OCI-LY1 (cell line): ENCODE results near the gene CEBPB.

ENCODE experiments used
- H2AFZ ChIP-seq: fragments of 200-600 bp; sonication (generic), shearing (Covaris generic); 2 replicates; pipeline ENCODE4 v1.6.0; 2014; ENCODE audit warnings: antibody characterized with exemption, mild to moderate bottlenecking, low read length
- H3F3A ChIP-seq: fragments of 200-600 bp; sonication (generic), shearing (Covaris generic); 2 replicates; pipeline ENCODE4 v1.6.0; 2014; ENCODE audit warnings: mild to moderate bottlenecking, antibody characterized with exemption, low read length, moderate library complexity; ENCODE audit not compliant: insufficient read depth
- H3K27ac ChIP-seq: fragments of 200-600 bp; sonication (generic); 2 replicates; pipeline ENCODE4 v1.5.1; 2014; ENCODE audit warnings: low read length, mixed run types, mild to moderate bottlenecking, low read depth; ENCODE audit not compliant: poor library complexity, severe bottlenecking
- H3K27me3 ChIP-seq: fragments of 200-600 bp; sonication (generic); 2 replicates; pipeline ENCODE4 v1.6.0; 2014; ENCODE audit warnings: antibody characterized with exemption, mild to moderate bottlenecking, low read length, moderate library complexity; ENCODE audit not compliant: insufficient read depth
- H3K36me3 ChIP-seq: fragments of 200-600 bp; sonication (generic); 2 replicates; pipeline ENCODE4 v1.6.1; 2014; ENCODE audit warnings: mild to moderate bottlenecking, antibody characterized with exemption, low read length, moderate library complexity, mixed read lengths; ENCODE audit not compliant: insufficient read depth
- H3K4me1 ChIP-seq: fragments of 200-600 bp; sonication (generic); 2 replicates; pipeline ENCODE4 v1.5.1; 2014; ENCODE audit warnings: mild to moderate bottlenecking, low read length, moderate library complexity; ENCODE audit not compliant: insufficient read depth, severe bottlenecking
- H3K4me2 ChIP-seq: fragments of 200-600 bp; sonication (generic), shearing (Covaris generic); 2 replicates; pipeline ENCODE4 v1.6.1; 2014; ENCODE audit warnings: low read length
- H3K4me3 ChIP-seq: fragments of 200-600 bp; sonication (generic); 2 replicates; pipeline ENCODE4 v1.5.1; 2014; ENCODE audit warnings: low read length, low read depth, mild to moderate bottlenecking, mixed read lengths; ENCODE audit not compliant: poor library complexity, severe bottlenecking
- H3K79me2 ChIP-seq: fragments of 200-600 bp; shearing (Covaris generic); 2 replicates; pipeline ENCODE4 v1.6.1; 2016; ENCODE audit warnings: mixed run types, low read length, mixed read lengths; ENCODE audit not compliant: insufficient read depth
- H3K9ac ChIP-seq: fragments of 200-600 bp; sonication (generic), shearing (Covaris generic); 2 replicates; pipeline ENCODE4 v1.6.1; 2014; ENCODE audit warnings: mild to moderate bottlenecking, low read length, mixed read lengths
- H3K9me2 ChIP-seq: fragments of 200-600 bp; sonication (generic), shearing (Covaris generic); 2 replicates; pipeline ENCODE4 v1.6.1; 2014; ENCODE audit warnings: low read depth, mild to moderate bottlenecking, low read length, mixed read lengths
- H3K9me3 ChIP-seq: fragments of 200-600 bp; shearing (Covaris generic); 2 replicates; pipeline ENCODE4 v1.6.1; 2014; ENCODE audit warnings: low read length, mixed read lengths
- H4K20me1 ChIP-seq: fragments of 200-600 bp; sonication (generic), shearing (Covaris generic); 2 replicates; pipeline ENCODE4 v1.6.0; 2016; ENCODE audit warnings: mild to moderate bottlenecking, low read length; ENCODE audit not compliant: insufficient read depth
- CTCF ChIP-seq: fragments of 200-600 bp; sonication (generic), shearing (Covaris generic); IDR thresholded peaks from 2 replicates; pipeline ENCODE4 v1.5.1; 2017; ENCODE audit warnings: mild to moderate bottlenecking, antibody characterized with exemption, low read length, moderate library complexity, mixed read lengths
- EZH2 ChIP-seq: fragments of 200-600 bp; sonication (generic), shearing (Covaris generic); IDR thresholded peaks from 2 replicates; pipeline ENCODE4 v1.8.0; 2017; ENCODE audit warnings: borderline replicate concordance, mixed run types, mild to moderate bottlenecking, antibody characterized with exemption, low read length, moderate library complexity, mixed read lengths

CEBPB gene

GRCh38 chr20:50151034-50151743, 39.4 kb upstream of the CEBPB start:
- TF ChIP-seq EZH2 (no peak), CTCF (no peak)
- H3K27ac ChIP-seq, result peak overlapping the region; percentile 39
- H3K9me2 ChIP-seq, result no peaks in the 10 kb centered on the region
- no peak overlapping the region; the same call in 1 of the 2 replicates for H3K9ac ChIP-seq
- H3K4me2 ChIP-seq, result peak overlapping the region; percentile 87
- H3K4me3 ChIP-seq, result no peak overlapping the region
- no peaks in the 10 kb centered on the region for H3K79me2 ChIP-seq
- H3K4me1 ChIP-seq, result peaks cover 43% of the 10 kb centered on the region
- H3K27me3 ChIP-seq, result no peaks in the 10 kb centered on the region
- no peaks in the 10 kb centered on the region for H3K9me3 ChIP-seq
- no peaks in the 10 kb centered on the region for H3F3A ChIP-seq
- H3K36me3 ChIP-seq, result no peaks in the 10 kb centered on the region
- no peak overlapping the region for H2AFZ ChIP-seq
- no peaks in the 10 kb centered on the region for H4K20me1 ChIP-seq

- H3K9me3 ChIP-seq, result no peaks in the 10 kb centered on the region
- H3F3A ChIP-seq, result no peaks in the 10 kb centered on the region
- H3K79me2 ChIP-seq, result no peaks in the 10 kb centered on the region
- H4K20me1 ChIP-seq, result no peaks in the 10 kb centered on the region
- no peaks in the 10 kb centered on the region for H3K27me3 ChIP-seq
- H3K9me2 ChIP-seq, result no peaks in the 10 kb centered on the region
- H3K4me2 ChIP-seq, result peak overlapping the region; percentile 87
- H3K9ac ChIP-seq, result peak overlapping the region; percentile 86
- TF ChIP-seq CTCF (no peak), EZH2 (no peak)
- H3K4me1 ChIP-seq, result peaks cover 29% of the 10 kb centered on the region
- peak overlapping the region; percentile 53 for H3K27ac ChIP-seq
- H2AFZ ChIP-seq, result no peak overlapping the region
- peak overlapping the region; percentile 82 for H3K4me3 ChIP-seq
- no peaks in the 10 kb centered on the region for H3K36me3 ChIP-seq
Observed at GRCh38 chr20:50152394-50153152, 38.1 kb upstream of the CEBPB start.

GRCh38 chr20:50153153-50153499, 37.5 kb upstream of the CEBPB start:
- no peak for TF ChIP-seq CTCF
- no peak for TF ChIP-seq EZH2

More at GRCh38 chr20:50153153-50153499, 37.5 kb upstream of the CEBPB start:
- H3K4me2 ChIP-seq, result peak overlapping the region; percentile 87
- H3K9ac ChIP-seq, result peak overlapping the region; percentile 86
- H3K27me3 ChIP-seq, result no peaks in the 10 kb centered on the region
- H4K20me1 ChIP-seq, result no peaks in the 10 kb centered on the region
- H3K27ac ChIP-seq, result peak overlapping the region; percentile 53
- no peaks in the 10 kb centered on the region for H3K79me2 ChIP-seq
- H3K36me3 ChIP-seq, result no peaks in the 10 kb centered on the region
- H3K9me3 ChIP-seq, result no peaks in the 10 kb centered on the region
- H3F3A ChIP-seq, result no peaks in the 10 kb centered on the region
- H3K4me1 ChIP-seq, result peaks cover 28% of the 10 kb centered on the region
- H2AFZ ChIP-seq, result no peak overlapping the region
- H3K4me3 ChIP-seq, result peak overlapping the region; percentile 82
- H3K9me2 ChIP-seq, result no peaks in the 10 kb centered on the region
